SU-DHL-6 (cell line): ENCODE data around the gene TRMT5.

Source experiments
- CTCF ChIP-seq: fragments of 200-600 bp; sonication (generic); IDR thresholded peaks from one replicate; pipeline ENCODE4 v1.5.1; 2017; ENCODE audit warnings: antibody characterized with exemption, mild to moderate bottlenecking, low read length, moderate library complexity; ENCODE audit not compliant: insufficient read depth, poor library complexity, severe bottlenecking
- EZH2phosphoT487 ChIP-seq: fragments of 200-600 bp; sonication (generic), shearing (Covaris generic); conservative IDR thresholded peaks from 2 replicates; pipeline ENCODE4 v1.6.1; 2018; ENCODE audit warnings: mild to moderate bottlenecking, antibody characterized with exemption, low read length, moderate library complexity, mixed read lengths

GRCh38 chr14:60972295-60972694 lies 8.6 kb downstream of the TRMT5 start:
- TF ChIP-seq CTCF (no peak), EZH2phosphoT487 (no peak)
